WERI-Rb-1 (cell line): ENCODE data around the gene LCTL.

Experiments used
- DNase-seq: peaks from one replicate; pipeline ENCODE4 v3.0.0-alpha.2; 2020
- H3K27ac ChIP-seq: fragments of 250-450 bp; sonication (Bioruptor Pico); 2 replicates; pipeline ENCODE4 v1.5.1; 2020; ENCODE audit warnings: mild to moderate bottlenecking, moderate library complexity
- H3K27me3 ChIP-seq: fragments of 250-450 bp; sonication (Bioruptor Pico); 2 replicates; pipeline ENCODE4 v1.5.1; 2021; ENCODE audit warnings: mild to moderate bottlenecking, low read depth, moderate library complexity; ENCODE audit not compliant: insufficient read depth, severe bottlenecking
- H3K36me3 ChIP-seq: fragments of 250-450 bp; sonication (Bioruptor Pico); 2 replicates; pipeline ENCODE4 v1.5.1; 2020; ENCODE audit warnings: mild to moderate bottlenecking, moderate library complexity
- H3K4me3 ChIP-seq: 2 replicates; pipeline ENCODE4 v1.5.1; 2011; ENCODE audit warnings: low read depth, mild to moderate bottlenecking, control low read depth, low read length
- H3K9me3 ChIP-seq: fragments of 250-450 bp; sonication (Bioruptor Pico); 2 replicates; pipeline ENCODE4 v1.5.1; 2021; ENCODE audit warnings: mild to moderate bottlenecking, moderate library complexity; ENCODE audit not compliant: severe bottlenecking
- TF ChIP-seq, protein P1 (sequence below): IDR thresholded peaks from 2 replicates; pipeline ENCODE4 v1.5.1; 2011; ENCODE audit warnings: low read depth, mild to moderate bottlenecking, control low read depth, inconsistent platforms, low read length

The LCTL gene

DNA sequence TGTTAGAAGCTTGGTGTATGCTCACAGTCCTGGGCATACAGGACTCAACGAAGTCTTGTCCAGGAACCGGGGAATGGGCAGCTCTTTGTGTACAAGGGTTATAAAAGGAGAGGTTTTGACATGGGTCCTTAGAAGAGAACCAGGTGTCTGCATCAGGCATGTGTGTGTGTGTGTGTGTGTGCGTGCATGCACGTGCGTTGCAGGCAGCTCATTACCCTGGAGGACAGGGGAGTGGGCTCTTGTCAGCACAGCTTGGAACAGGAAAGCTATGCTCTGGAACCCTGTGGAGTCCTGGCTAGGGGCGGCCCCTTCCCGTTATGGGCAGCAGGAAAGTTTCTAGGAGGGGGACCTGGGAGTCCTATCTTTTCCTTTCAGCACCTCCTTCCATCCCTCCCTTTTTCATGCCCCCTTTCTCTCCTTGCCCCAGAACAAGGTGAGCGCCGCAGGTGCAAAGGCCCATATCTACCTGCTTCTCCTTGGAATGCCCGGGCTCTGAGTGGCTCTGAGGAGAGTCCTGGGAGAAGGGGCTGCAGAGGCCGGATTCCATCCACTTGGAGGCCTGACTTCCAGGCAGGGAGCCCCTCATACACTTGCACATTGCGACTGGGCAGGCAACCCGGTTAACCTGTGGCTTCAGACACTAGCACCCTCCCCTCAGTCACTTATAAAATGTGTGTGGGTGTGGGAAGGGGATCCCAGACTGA is 33.9 kb upstream of the LCTL start:
- DNase-seq = no peak
- no peaks in the 10 kb centered on the region for H3K9me3 ChIP-seq
- no peaks in the 10 kb centered on the region for H3K36me3 ChIP-seq
- H3K27me3 ChIP-seq = no peaks in the 10 kb centered on the region
- TF ChIP-seq, protein P1, sequence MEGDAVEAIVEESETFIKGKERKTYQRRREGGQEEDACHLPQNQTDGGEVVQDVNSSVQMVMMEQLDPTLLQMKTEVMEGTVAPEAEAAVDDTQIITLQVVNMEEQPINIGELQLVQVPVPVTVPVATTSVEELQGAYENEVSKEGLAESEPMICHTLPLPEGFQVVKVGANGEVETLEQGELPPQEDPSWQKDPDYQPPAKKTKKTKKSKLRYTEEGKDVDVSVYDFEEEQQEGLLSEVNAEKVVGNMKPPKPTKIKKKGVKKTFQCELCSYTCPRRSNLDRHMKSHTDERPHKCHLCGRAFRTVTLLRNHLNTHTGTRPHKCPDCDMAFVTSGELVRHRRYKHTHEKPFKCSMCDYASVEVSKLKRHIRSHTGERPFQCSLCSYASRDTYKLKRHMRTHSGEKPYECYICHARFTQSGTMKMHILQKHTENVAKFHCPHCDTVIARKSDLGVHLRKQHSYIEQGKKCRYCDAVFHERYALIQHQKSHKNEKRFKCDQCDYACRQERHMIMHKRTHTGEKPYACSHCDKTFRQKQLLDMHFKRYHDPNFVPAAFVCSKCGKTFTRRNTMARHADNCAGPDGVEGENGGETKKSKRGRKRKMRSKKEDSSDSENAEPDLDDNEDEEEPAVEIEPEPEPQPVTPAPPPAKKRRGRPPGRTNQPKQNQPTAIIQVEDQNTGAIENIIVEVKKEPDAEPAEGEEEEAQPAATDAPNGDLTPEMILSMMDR = no peak
- no peak overlapping the region for H3K27ac ChIP-seq
- no peak overlapping the region for H3K4me3 ChIP-seq

DNA sequence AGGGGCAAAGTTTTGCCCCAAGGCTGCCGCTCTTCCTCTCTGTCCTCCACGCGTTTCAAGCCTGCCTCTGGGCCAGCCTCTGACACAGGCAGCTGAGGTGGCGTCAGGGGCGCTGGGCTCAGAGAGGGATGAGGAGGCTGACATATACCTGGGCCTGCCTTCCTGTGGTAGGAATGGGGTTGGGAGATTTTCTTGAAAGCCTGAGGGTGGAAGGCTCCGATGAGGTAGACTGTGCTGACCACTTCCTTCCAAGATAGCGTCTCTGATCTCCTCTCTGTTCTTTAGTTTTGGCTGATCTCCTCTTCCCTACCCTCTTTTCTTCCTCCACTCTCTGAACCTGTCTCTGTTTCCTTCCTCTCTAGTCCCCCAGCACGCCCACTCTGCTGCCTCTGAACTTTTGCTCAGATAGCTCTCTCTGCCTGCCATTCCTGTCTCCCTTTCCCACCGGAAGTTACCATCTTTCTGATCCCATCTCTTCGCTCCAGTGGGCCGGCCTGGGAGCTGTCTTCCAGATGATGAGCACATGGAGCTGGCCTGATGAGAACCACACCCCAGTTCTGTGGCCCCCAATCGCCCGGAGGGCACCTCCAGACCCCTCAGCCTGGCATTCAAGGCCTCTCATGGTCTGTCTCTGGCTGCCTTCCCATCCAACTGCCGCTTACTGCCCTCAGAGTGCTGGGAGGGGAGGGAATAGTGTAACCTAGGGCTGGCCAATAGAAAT is 32.5 kb upstream of the LCTL start:
- no peaks in the 10 kb centered on the region for H3K36me3 ChIP-seq
- H3K9me3 ChIP-seq = no peaks in the 10 kb centered on the region
- H3K4me3 ChIP-seq = no peak overlapping the region
- TF ChIP-seq, protein P1 = no peak
- H3K27me3 ChIP-seq = no peaks in the 10 kb centered on the region
- DNase-seq = no peak
- no peak overlapping the region for H3K27ac ChIP-seq

DNA sequence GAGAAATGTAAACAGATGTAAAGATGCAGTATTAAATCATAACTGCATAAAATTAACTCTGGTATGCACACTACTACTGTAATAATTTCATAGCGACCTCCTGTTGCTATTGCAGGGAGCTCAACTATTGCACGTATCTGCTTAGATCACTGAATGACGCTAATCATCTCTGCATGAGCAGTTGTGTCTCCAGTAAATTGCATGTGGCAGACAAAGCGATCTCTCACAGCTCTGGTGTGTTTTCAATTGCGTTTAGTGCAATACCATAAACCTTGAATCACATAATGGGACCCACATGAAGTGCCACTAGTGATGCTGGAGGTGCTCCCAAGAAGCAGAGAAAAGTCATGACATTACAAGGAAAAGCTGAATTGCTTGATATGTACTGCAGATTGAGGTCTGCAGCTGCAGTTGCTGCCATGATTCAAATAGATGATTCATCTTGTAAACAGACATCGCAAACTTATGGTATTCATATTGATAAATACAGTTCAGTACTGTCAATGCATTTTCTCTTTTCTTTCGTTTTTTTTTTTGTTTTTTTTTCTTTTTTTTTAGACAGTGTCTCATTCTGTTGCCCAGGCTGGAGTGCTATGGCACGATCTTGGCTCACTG is 30.2 kb upstream of the LCTL start:
- Histone ChIP-seq H3K27ac (no peak overlapping the region), H3K4me3 (no peak overlapping the region), H3K9me3 (no peaks in the 10 kb centered on the region), H3K27me3 (no peaks in the 10 kb centered on the region), H3K36me3 (no peaks in the 10 kb centered on the region)
- no peak for DNase-seq
- TF ChIP-seq, protein P1 = no peak

DNA sequence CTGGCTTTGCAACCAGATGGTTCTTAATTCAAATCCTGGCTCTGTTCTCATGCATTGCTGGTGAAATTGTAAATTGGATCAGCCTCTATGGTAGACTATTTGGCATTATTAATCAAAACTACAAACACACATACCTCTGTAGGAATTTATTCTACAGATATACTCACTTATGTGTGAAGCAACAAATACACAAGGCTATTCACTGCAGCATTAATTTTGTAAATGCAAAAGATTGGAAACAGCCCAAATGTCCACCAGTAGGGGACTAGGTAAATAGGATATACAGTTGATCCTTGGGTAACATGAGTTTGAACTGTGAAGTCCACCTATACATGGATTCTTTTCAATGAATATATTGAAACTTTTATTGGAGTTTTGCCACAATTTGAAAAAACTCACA is 29.5 kb upstream of the LCTL start:
- H3K27ac ChIP-seq = no peak overlapping the region

DNA sequence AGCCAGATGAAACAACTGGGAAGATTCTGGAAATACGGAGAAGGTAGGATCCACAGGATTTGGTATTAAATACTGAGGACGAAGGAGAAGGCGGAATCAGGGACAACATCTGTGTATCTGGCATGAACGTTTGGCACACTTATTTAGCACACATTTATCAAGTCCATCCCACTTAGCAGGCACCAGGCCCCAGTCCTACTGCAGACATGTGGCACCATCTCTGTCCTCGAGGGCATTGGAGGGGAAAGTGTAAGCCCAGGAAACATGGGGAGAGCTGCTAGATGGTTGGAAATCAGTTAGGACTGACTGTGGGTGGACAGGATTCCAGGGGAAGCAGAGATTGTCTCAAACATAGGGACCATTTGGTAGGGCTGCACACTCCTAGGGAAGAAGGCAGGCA is 29.0 kb upstream of the LCTL start:
- H3K9me3 ChIP-seq = no peaks in the 10 kb centered on the region
- TF ChIP-seq, protein P1 = no peak
- no peak for DNase-seq

More for the DNA sequence above, 29.5 kb upstream of the LCTL start:
- Histone ChIP-seq H3K4me3 (no peak overlapping the region), H3K27me3 (no peaks in the 10 kb centered on the region), H3K9me3 (no peaks in the 10 kb centered on the region), H3K36me3 (no peaks in the 10 kb centered on the region)
- no peak for DNase-seq
- TF ChIP-seq, protein P1 = no peak

More for the DNA sequence above, 29.0 kb upstream of the LCTL start:
- Histone ChIP-seq H3K36me3 (no peaks in the 10 kb centered on the region), H3K4me3 (no peak overlapping the region), H3K27me3 (no peaks in the 10 kb centered on the region), H3K27ac (no peak overlapping the region)
